ENCODE results near the gene RASSF4.

DNA sequence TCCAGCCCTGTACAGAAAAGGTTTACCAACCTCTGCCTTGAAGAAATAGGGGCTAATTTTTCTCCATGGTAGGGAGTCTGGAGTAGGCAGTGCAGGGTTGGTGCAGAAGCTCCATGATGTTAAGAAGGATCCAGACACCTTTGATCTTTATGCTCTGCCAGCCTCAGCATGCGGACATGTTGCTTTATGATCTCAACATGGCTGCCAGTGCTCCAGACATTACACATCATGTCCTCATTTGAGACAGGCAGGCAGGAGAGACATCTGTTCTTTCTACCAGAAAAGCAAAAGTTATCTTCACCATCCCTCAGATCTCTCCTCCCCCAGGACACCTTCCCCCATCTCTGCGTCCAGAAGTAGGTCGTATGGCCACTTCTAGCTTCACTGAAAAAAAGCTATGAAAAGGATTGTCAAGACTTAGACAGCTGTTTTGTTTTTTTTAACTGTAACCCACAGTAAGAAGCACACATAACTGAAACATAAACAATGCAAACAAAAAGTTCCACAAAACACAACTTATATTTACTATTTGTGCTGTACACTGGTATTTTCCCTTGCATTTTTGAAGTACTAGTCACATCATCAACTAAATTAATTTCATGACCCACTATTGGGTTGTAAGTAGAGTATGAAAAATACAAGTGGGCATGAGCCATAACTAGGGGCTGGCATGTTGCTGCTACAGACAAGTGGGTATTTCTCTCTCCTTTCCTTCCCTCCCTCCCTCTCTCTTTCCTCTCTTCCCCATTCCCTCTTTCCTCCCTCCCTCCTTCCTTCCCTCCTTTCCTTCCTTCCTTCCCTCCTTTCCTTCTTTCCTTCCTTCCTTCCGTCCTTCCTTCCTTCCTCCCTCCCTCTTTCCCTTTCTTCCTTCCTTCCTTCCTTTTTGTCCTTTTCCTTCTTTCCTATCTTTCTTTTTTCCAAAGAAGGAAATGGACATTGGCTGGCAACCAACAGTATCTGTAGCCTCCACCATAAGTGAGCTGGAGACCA, 2.6 kb upstream of the RASSF4 start:
- TF ChIP-seq YY1 (IDR thresholded peaks at IDR 0.05; ENCODE audit: insufficient read depth, insufficient read length): no peak
- TF ChIP-seq SUZ12 (IDR thresholded peaks at IDR 0.05; ENCODE audit: extremely low read depth, insufficient read depth, insufficient read length): no peak
- TF ChIP-seq ZNF274 (IDR thresholded peaks at IDR 0.05; ENCODE audit: low read depth, low read length): no peak

All from NT2/D1 (cell line).